GM18499 (cell line): ENCODE data around the gene TMEM167A.
"Not testable (repeated sequence)": the region's sequence is repeated elsewhere in the genome, so short reads cannot be mapped to it uniquely, and the experiment has no call there.

Experiments
- ATAC-seq: cut with Tn5 transposase; IDR thresholded peaks from one replicate; pipeline ENCODE4 v1.9.1; 2021; ENCODE audit warnings: moderate number of reproducible peaks; ENCODE audit not compliant: insufficient read depth, unreplicated experiment

TMEM167A gene

GRCh38 chr5:83092619-83093018 is 15.4 kb upstream of the TMEM167A start:
- ATAC-seq: no peak

DNA sequence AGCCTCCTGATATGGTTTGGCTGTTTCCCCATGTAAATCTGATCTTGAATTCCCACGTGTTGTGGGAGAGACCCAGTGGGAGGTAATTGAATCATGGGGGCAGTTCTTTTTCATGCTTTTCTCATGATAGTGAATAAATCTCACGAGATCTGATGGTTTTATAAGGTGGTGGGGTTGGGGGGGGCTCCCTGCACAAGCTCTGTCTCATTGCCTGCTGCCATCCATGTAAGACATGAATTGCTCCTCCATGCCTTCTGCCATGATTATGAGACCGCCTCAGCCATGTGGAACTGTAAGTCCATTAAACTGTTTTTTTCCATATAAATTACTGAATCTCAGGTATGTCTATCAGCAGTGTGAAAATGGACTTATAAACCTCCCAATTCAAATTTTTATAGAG is 13.0 kb upstream of the TMEM167A start:
- ATAC-seq: no peak

- no peak for ATAC-seq
These were observed 7.9 kb upstream of the TMEM167A start for GRCh38 chr5:83085106-83085505.

- no peak for ATAC-seq
These were observed 7.1 kb upstream of the TMEM167A start for GRCh38 chr5:83084336-83084735.

- no peak for ATAC-seq
These were observed 5.6 kb upstream of the TMEM167A start for GRCh38 chr5:83082750-83083149.

- ATAC-seq: no peak
These were observed 568 bp upstream of the TMEM167A start for GRCh38 chr5:83077662-83078261.

DNA sequence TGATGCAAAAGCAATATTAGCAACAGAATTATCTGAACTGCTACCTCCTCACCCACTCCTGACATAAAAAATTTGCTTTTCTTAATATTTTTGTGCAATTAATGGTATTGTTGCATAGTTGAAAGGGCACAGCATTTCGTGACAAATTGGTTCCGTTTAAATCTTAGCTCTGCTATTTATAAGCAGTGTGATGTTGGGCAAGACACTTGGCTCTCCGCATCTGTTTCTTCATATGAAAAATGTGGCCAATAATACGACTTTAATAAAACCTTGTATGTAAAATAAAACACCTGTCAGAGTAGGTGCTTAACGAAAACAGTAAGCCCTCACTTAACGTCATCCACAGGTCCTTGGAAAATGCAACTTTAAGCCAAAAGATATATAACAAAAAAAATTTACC is 4.2 kb downstream of the TMEM167A start:
- ATAC-seq: no peak

DNA sequence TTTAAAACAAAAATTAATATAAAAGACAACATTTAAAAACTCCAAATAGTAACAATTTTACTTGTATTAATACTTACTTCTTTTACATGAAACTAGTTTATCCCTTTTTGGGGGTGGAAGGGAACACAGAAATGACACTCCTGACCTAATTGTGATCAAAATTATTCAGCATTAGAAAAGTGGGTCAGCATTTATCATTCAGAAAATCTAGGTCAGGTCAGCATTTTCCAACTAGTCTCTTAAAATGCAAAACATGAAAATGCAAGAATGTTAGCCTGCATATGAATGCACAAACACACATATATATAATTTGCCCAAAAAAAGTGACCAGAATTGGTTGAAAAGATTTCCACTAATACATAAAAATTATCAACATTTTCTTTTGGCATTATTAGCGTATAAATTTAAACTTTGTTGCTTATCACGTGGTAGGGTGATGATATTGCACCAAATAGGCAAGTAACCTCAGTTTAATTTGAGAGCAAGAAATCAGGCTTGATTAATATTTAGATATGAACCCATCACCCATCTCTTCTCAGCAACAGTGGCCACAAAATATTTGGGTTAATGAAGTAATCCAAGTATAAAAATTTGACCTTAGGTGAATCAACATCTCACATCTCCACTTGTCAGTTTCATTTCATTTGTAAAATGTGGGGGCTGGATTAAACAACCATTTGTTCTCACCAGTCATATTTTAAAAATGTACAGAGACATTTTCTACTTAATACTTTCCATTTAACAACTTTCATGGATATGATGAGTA is 5.7 kb downstream of the TMEM167A start:
- no peak for ATAC-seq

- no peak for ATAC-seq
These were observed 7.9 kb downstream of the TMEM167A start for GRCh38 chr5:83069096-83069799.

DNA sequence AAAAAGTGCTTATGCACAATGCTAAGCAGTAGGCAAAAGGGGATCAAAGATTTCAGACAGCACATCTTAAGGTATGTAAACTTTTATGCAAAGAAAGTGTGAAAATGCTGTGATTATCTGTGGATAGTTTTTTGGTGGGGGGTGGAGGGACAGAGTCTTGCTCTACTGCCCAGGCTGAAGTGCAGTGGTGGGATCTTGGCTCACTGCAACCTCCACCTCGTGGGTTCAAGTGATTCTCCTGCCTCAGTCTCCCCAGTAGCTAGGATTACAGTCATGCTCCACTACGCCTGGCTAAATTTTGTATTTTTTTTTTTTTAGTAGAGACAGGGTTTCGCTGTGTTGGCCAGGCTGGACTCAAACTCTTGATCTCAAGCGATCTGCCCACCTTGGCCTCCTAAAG is 9.8 kb downstream of the TMEM167A start:
- ATAC-seq: not testable (repeated sequence)

GRCh38 chr5:83066548-83067110 is 10.6 kb downstream of the TMEM167A start:
- ATAC-seq: no peak

GRCh38 chr5:83059341-83059740 is 17.9 kb downstream of the TMEM167A start:
- ATAC-seq: no peak

DNA sequence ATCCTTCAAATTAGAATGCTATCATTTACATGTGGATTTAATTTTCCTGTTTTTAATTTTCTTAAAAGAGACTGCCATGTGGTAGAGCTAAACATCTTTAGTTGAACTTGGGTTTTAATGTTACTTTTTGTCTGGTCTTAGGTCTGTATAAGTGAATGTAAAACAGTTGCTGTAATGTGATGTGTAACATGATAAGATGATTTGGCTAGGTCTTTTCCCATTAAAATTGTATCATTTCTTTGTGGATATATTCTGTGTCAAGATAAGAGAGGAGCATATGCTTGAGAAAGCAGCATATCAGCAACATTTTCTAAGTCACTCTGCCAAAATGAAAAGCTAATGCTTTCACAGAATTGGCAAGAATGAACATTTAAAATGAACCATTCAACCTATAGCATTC is 18.5 kb downstream of the TMEM167A start:
- ATAC-seq: no peak

DNA sequence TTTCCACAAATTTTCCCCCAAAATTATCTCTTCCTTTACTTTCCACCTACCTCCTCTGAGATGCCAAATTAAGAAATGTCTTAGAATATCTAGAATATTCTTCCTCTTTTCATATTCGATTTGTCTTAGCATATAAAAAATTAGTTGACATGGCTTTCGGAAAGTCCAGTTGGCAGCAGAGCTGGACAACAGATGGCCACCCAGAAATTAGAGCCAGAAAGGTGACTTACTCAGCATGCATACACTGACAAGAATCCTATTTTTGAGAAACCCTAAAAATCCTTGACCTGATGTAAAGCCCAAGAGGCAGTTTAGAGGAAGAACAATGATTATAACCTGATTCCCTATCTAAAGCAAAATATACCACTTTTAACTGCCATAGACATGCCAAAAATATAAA is 22.0 kb downstream of the TMEM167A start:
- ATAC-seq: no peak

DNA sequence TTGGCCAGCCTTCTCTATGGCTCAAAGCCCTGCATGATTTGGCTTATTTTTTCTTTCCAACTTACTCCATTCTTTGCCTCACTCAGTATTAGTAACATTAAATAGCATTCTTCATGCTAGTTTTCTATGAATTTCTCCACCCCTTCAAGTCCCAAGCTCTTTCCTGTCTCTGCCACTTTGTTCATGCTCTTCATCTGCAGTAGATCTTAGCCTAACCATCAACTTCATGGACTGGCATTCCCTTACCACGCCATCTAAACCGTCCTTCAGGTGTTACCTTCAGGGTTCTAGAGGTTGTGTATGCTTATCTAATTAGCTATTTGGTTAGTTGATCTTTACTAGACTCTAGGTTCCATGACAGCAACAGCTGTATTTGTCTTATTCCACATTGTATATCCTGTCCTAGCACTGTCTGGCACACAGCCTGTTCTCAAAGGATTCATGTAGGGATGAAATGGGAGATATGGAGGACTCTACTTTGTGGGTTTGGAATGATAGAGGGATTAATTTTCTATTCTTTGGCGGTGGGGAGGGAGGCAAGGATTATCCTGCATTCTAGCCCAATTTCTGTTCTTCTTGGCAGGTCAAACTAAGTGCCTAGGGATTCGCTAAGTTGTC is 26.4 kb downstream of the TMEM167A start:
- no peak for ATAC-seq

DNA sequence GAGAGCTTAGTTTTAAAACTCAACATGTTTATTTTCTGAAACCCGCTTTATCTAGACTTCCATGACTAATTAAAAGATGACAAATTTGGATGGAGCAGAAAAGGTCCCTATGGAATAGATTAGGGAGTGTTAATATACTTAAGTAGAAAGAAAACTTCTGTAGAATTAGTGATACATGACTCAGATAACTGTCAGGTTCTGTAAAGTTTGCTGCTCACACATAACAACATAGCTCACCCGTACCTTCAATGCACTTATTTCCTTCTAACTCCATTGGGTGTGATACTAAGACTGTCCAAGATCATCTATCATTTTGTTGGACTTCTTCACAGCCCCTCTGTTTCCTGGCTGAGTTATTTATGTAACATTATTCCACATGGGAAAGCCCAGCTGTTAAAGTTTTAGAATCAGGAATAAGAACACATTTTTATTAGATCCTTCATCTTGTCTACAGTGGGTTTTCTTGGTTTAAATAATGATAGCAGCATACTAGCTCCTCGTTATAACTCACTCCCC is 27.8 kb downstream of the TMEM167A start:
- ATAC-seq: no peak

DNA sequence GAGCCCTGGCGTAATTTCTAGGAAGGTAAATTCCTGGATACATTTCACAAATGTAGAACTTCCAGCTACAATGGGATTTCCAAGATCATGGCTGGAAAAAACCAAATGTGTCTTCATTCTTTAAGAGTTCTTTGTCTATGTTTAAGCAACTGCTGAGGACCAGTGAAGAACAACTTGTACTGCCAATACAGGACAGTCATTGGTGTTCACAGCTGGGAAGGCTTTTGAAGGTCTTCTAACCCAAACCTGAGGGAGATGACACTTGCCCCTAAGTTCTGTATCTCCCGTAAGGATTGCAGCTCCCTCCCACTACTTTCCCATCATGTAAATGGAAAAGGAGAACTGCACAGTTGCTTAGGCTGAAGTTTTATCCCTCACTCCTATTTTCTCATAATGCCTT is 28.4 kb downstream of the TMEM167A start:
- no peak for ATAC-seq

DNA sequence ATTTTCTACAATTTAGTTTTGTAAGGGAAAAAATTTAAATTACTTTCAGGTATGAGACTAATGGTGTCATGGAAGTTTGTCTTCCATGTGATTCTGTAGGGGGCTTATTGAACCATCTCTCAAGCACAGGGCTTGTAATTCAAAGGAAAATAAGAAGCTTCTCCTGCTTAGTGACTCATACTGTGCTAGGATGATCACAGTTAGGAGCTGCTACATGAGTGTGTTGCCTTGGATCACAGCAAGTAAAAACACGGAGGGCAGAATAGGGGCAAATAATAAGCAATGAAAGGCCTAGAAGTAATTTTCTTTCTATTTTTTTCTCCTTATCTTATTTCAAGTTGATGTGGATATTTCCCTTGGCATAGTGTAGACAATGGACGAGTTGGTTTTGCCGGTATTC is 28.9 kb downstream of the TMEM167A start:
- no peak for ATAC-seq

GRCh38 chr5:83044926-83045325 is 32.3 kb downstream of the TMEM167A start:
- no peak for ATAC-seq

- no peak for ATAC-seq
These were observed 34.7 kb downstream of the TMEM167A start for GRCh38 chr5:83042507-83042906.

- no peak for ATAC-seq
These were observed 38.3 kb downstream of the TMEM167A start for GRCh38 chr5:83038924-83039323.
